Breast epithelium (tissue), 3 donors: ENCODE data around the gene TMEM255B.

Experiments used
- CTCF ChIP-seq, 3 donors: fragments of 450-650 bp; IDR thresholded peaks; one replicate each; pipeline ENCODE4 v1.5.1; 2016 to 2017; ENCODE audit warnings: antibody characterized with exemption in 3 of 3, mild to moderate bottlenecking in 3 of 3, moderate library complexity in 3 of 3
- POLR2A ChIP-seq: fragments of 450-650 bp; IDR thresholded peaks from one replicate; pipeline ENCODE4 v1.6.1; 2016; ENCODE audit warnings: antibody characterized with exemption, mild to moderate bottlenecking, moderate library complexity
- POLR2AphosphoS5 ChIP-seq, 3 donors: sonication (generic); formaldehyde crosslinking; IDR thresholded peaks; one replicate each; pipeline ENCODE4 v1.6.1; 2017; ENCODE audit warnings: antibody characterized with exemption in 3 of 3

GRCh38 chr13:113848020-113848419 lies 89.0 kb downstream of the TMEM255B start:
- TF ChIP-seq CTCF (IDR thresholded peaks at IDR 0.05) (no peak), POLR2AphosphoS5 (IDR thresholded peaks at IDR 0.05) (no peak), POLR2A (no peak)
